ENCODE measurements around the gene STX18.
A peak's percentile ranks its signal among the peaks of the same experiment; 100 is the strongest.
"Not testable (repeated sequence)": the region's sequence is repeated elsewhere in the genome, so short reads cannot be mapped to it uniquely, and the experiment has no call there.

DNA sequence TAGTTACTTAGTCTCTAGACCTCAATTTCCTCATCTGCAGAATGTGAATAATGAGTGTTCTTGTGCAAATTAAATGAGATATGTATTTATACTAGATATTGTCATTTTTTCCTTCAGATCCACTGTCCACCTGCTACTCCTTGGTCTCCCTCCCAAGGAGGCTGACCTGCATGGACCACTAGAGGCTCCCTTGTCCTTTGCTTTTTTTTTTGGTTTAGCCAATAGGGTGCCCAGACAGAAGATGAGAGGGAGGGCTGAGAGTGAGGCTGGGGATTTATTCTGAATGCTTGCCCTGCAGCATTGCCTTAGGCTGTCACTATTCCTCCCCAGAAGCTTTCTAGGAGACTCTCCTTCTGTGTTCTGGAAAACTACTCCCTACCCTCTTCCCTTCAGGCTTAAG, 24.5 kb upstream of the STX18 start:
- TF ChIP-seq, protein P1, sequence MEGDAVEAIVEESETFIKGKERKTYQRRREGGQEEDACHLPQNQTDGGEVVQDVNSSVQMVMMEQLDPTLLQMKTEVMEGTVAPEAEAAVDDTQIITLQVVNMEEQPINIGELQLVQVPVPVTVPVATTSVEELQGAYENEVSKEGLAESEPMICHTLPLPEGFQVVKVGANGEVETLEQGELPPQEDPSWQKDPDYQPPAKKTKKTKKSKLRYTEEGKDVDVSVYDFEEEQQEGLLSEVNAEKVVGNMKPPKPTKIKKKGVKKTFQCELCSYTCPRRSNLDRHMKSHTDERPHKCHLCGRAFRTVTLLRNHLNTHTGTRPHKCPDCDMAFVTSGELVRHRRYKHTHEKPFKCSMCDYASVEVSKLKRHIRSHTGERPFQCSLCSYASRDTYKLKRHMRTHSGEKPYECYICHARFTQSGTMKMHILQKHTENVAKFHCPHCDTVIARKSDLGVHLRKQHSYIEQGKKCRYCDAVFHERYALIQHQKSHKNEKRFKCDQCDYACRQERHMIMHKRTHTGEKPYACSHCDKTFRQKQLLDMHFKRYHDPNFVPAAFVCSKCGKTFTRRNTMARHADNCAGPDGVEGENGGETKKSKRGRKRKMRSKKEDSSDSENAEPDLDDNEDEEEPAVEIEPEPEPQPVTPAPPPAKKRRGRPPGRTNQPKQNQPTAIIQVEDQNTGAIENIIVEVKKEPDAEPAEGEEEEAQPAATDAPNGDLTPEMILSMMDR (conservative IDR thresholded peaks at IDR 0.05; ENCODE audit: low read depth in 2 of 2) = peak; percentile 36 to 39
- not testable (repeated sequence) for TF ChIP-seq POLR2AphosphoS5 (IDR thresholded peaks at IDR 0.05; ENCODE audit: low read depth); EZH2phosphoT487 (IDR thresholded peaks at IDR 0.05; ENCODE audit: unreplicated experiment); REST (IDR thresholded peaks at IDR 0.05; ENCODE audit: unreplicated experiment); JUNB (IDR thresholded peaks at IDR 0.05; ENCODE audit: unreplicated experiment); ZNF114 (CRISPR knock-in tag; IDR thresholded peaks at IDR 0.05); EZH2 (IDR thresholded peaks at IDR 0.05; ENCODE audit: low read depth, unreplicated experiment)
